Stimulated activated CD8-positive, alpha-beta memory T cell treated with anti-CD3 and anti-CD28 coated beads, Interleukin-2, amount 100 ng/mL, for 48 hours (primary cell): ENCODE data around the gene EXD1.

Source experiments
- DNase-seq, 2 donors: peaks; one replicate each; pipeline ENCODE4 v3.0.0-alpha.2; 2020; ENCODE audit warnings: low read depth in 2 of 2

Gene EXD1

DNA sequence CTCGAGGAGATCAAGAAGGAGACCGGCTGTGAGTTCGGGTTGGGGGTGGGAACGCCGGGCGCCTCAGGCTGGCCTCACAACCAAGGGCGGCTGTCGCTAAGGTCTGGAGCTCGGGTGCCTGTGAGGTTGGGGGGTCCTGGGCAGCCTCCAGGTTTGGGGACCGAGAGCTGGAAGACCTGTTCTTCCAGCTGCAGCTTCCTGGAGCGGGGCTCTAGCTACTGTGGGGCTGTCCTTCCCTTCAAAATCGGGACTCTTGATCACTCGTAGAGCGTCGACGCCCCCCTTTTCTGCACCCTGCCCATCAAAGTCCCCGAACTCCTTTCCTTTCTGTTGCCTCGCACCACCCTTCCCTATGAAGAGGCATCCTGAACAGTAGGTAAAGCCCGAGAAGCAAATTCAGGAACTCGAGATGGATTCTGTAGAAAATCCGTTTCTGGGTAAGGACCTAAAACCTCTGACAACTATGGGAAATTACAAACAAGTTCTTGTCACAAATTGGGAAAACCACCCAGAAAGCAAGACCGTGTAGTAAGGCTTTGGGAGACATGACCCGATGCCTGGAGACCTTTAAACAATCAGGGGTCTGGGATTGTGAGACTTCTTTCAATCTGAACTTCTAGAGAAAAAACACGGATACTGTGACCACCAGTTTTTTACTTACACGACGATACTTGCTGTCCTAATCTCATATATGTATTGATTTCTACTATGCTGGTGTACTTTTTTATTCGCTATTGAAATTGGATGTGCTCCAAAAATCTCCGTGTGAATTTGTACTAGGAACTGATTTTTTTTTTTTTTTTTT, 1.1 kb upstream of the EXD1 start:
- DNase-seq: no peak

DNA sequence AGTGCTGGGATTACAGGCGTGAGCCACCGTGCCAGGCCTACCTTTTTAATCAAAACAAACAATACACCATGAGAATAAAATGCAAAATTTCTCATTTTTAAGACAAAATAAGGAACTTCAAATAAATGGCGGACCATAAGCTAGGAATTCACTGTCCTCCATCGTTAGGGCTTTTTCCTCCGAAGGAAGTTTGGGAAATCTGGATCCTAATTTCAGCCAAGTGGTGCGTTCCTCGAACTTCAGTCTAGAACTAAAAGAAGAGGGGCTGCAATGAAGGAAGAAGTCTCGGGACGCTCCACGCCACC, 260 bp downstream of the EXD1 start:
- no peak for DNase-seq

DNA sequence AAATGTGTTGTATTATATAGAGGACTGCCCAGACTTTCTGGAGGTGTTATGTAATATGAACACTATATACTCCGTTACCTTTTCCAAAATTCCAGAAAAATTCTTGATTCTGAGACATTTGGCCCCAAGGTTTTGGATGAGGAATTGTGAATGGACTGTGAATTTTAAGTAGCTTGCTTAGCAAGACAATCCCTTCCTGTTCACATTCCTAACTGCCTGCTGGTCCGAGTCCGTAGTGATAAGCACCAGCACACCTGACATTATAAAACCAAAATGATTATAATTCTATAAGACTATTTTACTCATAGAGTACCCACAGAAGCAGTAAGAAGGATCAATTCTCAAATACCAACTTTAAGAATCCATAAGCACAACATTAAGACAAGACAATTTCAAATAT, 11.2 kb downstream of the EXD1 start:
- no peak for DNase-seq

DNA sequence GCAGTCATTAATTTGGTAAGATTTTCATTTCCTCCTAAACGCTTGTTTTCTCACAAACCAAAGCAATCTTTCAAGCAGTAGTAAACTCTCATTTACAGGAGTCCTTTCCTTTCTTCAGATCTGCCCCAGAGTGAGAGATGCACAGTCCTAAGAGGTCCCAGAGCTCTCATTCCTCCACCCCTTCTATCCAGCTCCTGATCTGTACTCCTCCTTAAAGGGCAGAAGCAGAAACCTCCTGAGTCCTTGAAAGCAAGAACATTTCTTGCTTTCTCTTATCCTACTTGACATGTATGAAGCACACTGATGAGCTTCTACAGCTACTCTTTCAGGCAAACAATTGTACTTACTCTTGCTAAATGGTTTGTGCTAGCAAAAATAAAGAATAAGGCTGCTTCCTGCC, 11.7 kb downstream of the EXD1 start:
- DNase-seq: no peak

DNA sequence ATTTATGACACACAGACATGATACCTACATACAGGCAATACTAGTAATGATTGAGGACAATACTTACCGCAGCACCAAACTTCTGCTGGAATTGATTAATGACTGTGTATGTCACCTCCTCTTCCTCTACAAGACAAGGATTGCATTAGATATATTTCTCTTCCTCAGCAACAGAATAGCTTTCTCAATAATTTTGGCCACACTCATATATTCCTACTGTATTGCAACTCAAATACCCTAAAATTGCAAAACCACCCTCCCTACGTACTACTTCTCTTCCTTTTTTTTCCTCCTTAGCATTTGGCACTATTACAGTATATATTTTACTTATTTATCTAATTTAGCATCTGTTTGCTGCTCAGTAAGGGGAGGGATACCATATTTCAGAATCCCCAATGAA, 14.8 kb downstream of the EXD1 start:
- no peak for DNase-seq

DNA sequence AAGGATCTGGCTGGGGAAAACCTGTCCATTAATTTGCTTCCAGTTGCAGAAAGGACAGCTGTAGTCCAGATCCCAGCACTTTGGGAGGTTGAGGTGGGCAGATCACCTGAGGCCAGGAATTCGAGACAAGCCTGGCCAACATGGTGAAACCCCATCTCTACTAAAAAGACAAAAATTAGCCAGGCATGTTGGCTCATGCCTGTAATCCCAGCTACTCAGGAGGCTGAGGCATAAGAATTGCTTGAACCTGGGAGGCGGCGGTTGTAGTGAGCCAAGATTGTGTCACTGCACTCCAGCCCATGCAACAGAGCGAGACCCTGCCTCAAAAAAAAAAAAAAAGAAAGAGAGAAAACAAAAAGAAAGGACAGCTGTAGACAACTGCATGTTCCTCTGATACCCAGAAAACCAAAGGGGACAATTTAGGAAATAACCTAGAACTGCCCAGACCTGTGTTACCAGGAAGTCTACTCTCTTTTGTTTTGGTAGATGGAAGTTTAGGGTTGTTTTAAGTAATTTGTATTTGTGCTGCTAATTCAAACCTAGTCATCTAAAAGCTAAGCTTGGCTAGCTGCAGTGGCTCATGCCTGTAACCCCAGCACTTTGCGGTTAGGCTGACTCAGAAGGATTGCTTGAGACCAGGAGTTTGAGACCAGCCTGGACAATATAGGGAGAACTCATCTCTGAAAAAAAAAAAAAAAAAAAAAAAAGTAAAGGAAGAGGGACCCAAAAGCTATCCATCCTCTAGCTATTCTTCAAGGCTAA, 22.7 kb downstream of the EXD1 start:
- DNase-seq: no peak

DNA sequence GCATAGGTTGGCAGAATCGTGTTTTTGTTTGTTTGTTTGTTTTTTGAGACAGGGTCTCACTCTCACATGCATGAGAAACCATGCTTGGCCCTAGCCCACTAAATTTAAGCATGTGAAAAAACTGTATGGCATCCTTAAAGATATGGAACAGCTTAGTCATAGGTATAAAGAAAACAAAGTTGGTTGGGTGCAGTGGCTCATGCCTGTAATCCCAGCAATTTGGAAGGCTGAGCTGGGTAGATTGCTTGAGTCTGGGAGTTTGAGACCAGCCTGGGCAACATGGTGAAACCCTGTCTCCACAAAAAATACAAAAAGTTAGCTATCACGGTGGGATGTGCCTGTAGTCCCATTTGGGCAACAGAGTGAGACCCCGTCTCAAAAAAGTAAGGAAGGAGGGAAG, 25.2 kb downstream of the EXD1 start:
- no peak for DNase-seq

DNA sequence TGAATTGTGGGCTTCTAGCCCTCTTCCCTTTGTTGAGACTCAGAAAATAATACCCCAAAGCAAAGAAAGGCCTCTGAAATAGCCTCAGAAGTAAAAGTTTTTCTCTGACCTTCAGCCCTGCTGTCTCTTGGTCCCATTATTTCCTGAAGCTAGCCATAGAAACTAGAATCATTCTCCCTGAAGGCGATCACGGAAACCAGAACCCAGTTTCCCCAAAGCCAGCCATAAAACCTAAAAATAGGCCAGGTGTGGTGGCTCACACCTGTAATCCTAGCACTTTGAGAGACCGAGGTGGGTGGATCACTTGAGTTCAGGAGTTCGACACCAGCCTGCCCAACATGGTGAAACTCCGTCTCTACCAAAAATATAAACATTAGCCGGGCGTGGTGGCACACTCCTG, 27.2 kb downstream of the EXD1 start:
- no peak for DNase-seq

DNA sequence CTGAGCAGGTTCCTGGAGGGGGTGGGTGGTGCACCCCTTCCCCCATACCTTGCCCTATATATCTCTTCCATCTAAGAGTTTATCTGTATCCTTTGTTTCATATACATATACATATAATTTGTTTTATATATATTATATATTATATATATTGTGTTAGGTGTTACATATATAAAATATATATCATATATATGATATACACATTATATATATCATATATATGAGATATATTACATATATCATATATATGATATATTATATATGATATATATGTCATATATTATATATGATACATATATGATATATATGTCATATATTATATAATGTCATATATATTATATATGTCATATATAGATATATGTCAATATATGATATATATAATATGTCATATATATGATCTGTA, 31.1 kb downstream of the EXD1 start:
- DNase-seq: no peak

DNA sequence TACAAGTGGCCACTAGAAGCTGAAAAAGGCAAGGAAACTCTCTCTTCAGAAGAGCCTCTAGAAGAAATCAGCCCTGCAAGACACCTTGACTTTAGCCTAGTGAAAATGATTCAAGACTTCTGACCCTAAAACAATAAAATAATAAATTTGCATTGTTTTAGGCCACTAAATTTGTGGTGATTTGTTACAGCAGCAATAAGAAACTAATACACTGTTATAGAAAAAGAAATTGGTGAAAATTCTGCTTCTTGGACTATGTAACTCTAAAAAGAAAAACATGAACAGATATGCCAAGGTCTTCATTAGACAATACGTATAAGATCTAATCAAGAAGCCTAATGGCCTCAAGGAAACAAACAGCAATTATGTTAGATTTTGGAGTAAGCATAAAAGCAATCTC, 36.1 kb downstream of the EXD1 start:
- no peak for DNase-seq

DNA sequence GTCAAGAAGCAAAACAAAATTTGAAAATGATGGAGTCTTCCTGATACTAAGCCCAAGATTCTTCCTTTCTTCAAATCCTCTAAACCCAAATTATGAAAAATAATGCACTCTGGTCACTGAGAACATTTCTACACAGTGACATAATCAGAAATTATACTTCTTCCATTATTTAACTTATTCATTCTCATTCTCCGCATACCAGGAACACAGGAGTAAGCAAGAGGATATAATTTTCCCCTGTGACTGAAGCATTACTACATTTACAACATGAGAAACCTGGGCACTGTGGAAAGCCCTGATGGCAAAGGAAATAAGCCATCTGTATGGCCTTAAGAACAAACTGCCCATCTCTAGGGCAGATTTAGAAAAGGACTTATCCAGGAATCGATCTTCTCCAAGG, 47.0 kb downstream of the EXD1 start:
- no peak for DNase-seq

DNA sequence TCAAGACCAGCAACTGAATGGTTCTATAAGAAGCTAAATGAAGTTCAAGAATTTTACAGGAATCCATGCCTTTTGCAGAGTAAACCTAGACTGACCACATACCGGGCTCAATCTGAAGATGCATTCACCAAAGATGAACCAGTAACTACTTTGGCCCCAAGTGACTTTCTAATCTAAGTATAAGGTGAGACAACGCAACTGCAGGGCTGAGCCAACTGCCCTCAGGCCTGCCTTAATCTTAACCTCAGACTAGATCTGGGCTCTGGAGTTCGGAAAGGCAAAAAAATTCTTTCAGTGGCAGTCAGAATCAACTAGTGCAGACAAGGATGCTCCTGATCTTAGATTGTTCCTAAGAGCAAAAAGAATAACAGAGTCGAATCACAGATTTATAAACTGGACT, 48.3 kb downstream of the EXD1 start:
- DNase-seq: no peak

DNA sequence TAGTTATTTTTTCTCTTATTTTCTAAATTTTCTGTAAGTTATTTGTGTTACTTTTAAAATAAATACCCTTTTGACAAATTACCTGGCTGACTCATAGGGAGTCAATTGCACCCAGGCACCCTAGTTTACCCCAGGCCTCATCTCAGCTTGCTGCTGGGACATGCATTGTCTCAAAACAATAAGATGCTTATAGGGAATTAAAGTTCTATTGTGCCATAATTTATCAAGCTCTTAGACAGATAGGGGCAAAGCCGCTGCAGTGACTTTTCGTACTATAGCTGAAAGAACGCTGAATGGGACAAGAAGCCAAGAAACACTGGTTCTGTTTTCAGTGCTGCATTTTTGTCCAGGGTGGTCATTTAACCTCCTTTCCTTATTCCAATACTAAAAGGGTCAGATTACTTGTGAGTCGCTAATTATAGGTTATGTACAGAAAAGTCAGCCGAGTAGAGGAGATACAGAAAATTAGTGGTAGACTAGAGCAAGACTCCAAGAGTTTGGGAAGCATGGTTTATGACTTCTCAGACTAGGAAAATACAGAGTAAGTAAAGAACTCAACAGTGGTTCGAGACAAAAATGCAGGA, 50.3 kb downstream of the EXD1 start:
- DNase-seq: no peak

DNA sequence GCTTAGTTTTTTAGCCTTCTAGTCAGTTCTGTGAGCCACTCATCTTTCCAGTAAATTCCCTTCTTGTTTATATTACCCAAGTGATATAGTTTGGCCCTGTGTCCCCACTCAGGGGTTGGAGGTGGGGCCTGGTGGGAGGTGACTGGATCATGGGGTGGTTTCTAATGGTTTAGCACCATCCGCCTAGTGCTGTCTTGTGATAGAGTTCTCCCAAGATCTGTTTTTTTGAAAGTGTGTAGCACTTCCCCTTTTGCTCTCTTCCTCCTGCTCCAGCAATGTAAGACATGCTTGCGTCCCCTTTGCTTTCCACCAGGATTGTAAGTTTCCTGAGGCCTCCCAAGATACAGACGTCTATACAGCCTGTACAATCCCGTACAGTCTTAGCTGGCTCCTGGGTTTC, 60.8 kb downstream of the EXD1 start:
- DNase-seq: no peak

DNA sequence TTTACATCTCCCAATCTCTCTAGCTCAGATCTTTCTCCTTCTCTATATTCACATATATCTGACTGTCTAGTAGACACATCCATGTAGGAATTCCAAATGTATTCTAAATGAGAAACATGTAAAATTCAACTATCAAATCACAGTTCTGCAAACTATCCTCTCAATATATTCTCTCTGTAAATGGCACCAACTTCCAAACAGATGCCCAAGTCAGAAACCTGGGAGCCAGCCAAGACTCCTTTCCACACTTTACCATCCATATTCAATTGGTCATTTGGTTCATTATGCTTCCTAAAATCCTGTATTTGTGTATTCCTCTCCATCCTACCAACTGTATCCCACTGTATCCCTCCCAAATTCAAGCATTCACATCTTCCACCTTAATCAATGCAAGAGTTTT, 61.5 kb downstream of the EXD1 start:
- DNase-seq: no peak

DNA sequence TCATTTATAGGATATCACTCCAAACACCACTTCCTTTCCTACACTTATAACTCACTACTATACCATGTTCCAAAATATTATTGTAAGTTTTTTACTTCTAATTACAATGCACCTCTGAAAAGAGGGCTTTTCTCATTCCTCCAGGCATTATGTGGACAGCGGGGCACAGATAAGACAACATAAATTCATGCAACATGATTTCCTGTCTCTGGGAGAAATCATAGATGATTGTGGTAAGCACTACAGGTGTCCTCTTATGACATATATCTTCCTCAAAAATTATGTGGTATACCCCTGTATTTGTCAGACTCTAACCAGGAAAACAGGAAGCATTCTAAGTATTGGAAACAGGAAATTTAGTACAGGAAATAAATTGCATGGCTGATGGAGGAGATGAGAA, 68.8 kb downstream of the EXD1 start:
- no peak for DNase-seq

DNA sequence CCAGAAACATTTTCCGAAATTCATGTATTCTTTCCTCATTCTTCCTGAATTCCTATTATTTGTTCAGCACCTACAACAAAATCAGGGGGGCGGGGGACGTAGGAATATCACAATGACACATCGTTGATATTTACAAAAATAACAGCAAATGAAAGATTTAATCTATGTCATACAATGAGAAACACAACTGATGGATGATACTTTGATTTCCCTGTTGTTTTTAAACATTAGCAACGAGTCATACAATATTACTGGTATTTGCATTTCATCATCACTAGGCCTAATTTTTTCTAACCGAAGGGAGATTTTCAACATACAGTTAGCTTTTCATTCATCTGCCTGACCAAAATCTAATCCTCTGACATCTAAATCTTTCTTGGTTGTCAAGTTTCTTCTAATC, 69.2 kb downstream of the EXD1 start:
- no peak for DNase-seq

DNA sequence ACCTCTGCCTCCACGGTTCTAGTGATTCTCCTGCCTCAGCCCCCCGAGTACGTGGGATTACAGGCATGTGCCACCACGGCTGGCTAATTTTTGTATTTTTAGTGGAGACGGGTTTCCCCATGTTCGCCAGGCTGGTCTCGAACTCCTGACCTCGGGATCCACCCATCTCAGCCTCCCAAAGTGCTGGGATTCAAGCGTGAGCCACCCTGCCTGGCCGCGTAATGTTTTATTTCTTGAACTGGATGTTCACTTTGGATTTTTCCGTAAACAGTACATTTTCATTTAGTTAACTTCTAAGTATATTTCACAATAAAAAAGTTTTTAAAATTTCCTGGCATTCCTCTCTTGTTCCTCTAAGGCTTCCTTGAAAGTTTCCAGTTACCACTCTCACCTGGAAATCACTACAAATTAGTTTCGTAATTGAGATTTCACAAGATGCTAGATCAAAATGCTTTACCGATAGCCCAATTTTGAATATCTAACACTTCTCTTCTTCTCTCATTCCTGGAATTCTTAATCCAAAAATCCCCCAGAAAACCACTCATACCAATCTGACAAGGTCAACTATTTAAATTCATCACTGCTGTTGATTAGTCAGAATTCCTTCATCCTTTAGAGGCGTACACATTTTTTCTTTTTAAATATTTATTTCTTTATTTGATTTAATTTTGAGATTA, 69.8 kb downstream of the EXD1 start:
- DNase-seq: no peak

DNA sequence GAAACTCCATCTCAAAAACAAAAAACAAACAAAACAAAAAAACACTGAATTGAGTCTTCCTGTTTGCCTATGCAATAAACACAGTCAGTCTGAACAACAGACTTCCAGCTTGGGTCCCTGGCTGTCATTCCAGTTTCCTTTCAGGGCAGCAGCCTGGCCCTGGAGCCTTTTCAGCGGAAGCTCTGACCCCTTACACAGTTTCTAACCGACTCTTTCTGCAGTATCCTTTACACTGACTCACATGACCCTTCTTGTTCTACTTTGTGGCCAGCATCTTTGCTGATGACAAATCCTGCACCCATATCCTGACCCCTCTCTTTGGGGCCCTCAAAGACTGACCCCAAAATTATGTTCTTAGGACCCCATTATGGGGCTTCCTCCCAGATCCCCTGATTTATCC, 76.1 kb downstream of the EXD1 start:
- no peak for DNase-seq

DNA sequence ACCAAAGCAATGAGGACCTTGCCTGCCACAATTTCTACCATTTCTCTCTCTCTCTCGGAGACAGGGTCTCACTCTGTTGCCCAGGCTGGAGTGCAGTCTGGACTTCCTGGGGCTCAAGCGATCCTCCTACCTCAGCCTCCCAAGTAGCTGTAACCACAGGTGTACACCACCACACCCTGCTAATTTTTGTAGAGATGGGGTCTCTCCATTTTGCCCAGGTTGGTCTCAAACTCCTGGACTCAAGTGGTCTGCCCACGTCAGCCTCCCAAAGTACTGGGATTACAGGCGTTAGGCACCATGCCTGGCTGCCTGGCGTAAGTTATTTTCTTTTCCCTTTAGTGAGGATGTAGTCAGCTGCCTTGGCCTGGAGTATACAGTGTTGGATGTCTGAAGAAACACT, 76.8 kb downstream of the EXD1 start:
- DNase-seq: no peak

DNA sequence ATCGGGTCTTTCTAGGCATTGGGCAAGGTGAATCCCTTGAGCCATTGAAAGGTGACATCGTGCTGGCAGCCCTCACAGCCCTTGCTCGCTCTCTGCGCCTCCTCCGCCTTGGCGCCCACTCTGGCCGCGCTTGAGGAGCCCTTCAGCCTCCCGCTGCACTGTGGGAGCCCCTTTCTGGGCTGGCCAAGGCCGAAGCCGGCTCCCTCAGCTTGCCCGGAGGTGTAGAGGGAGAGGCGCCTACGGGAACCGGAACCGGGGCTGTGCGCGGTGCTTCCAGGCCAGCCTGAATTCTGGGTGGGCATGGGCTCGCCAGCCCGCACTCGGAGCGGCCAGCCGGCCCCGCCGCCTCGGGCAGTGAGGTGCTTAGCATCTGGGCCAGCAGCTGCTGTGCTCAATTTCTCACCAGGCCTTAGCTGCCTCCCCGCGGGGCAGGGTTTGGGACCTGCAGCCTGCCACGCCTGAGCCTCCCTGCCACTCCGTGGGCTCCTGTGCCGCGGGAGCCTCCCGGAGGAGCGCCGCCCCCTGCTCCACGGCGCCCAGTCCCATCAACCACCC, 79.0 kb downstream of the EXD1 start:
- no peak for DNase-seq

DNA sequence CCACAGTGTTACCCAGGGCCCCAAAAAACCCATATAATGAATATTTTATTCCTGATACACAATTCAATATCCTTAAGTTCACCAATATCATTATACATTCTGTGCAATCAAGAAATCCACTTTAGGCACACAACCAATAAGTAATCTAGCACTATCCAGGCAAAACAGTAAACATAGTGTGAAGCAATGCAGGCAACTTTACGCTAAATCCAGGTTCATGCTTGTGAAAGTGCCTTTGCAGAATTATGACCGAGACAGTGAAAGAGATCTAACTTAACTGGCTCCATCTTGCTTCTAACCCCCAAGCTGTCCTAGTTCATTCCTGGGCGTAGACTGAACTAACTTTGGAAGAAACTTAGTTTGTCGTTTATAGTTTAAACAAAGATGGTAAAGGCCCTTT, 80.3 kb downstream of the EXD1 start:
- no peak for DNase-seq

DNA sequence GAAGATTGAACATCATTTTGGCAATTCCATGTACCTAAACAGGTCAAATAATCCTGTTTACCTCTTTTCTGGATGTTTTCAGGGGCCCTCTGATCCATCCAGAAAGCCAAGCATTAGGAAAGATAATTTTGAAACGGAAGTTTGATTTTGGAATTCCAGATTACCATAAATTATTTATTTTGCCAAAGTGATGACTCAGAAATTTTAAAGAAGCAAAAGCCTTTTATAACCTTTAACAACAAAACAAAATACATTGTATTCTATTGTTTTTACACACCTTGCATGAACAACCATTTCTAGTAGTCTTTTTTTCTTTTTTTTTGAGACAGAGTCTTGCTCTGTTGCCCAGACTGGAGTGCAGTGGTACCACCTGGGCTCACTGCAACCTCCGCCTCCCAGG, 82.5 kb downstream of the EXD1 start:
- no peak for DNase-seq
